ENCODE data around the gene NID2. TPM values are rescaled to one million over a fixed set of nuclear protein-coding genes. Genes with fewer than 3 reads are reported as not detected.

The NID2 gene
- total RNA-seq, 1 experiment from 2014 or later = 3.1 TPM

- Histone ChIP-seq H3K9me2 (replicated peaks; ENCODE audit: low read length) (no peaks in the 10 kb centered on the region), H3K79me2 (ENCODE audit: low read length) (no peaks in the 10 kb centered on the region), H3K4me1 (ENCODE audit: insufficient read depth, low read length) (no peaks in the 10 kb centered on the region), H4K20me1 (ENCODE audit: low read length) (no peaks in the 10 kb centered on the region), H3K9ac (ENCODE audit: low read length) (no peak overlapping the region), H3K4me3 (ENCODE audit: low read length) (no peak overlapping the region), H3K27me3 (ENCODE audit: low read length) (no peaks in the 10 kb centered on the region), H3K4me2 (ENCODE audit: low read length) (no peak overlapping the region), H3K27ac (ENCODE audit: low read length) (no peak overlapping the region), H3K9me3 (ENCODE audit: low read length) (no peaks in the 10 kb centered on the region), H2AFZ (ENCODE audit: low read length) (no peak overlapping the region), H3F3A (ENCODE audit: low read length, unreplicated experiment) (no peaks in the 10 kb centered on the region), H3K36me3 (ENCODE audit: low read depth, low read length) (no peaks in the 10 kb centered on the region)
- TF ChIP-seq CTCF (conservative IDR thresholded peaks at IDR 0.05; ENCODE audit: low read depth, low read length) (no peak), EZH2phosphoT487 (IDR thresholded peaks at IDR 0.05; ENCODE audit: borderline replicate concordance, low read length) (no peak), EZH2 (IDR thresholded peaks at IDR 0.05; ENCODE audit: low read length, unreplicated experiment) (no peak)
- no peak for DNase-seq
- ATAC-seq = no peak
- BruUV-seq (replicated peaks) = no TSS peak
- intact Hi-C loops (cut with micrococcal nuclease) = no loop called here
- CTCF ChIA-PET = no interaction called here
- POLR2A ChIA-PET (ENCODE audit: unreplicated experiment) = no interaction called here
These were observed 5.8 kb downstream of the NID2 start for GRCh38 chr14:52063052-52063462.

DNA sequence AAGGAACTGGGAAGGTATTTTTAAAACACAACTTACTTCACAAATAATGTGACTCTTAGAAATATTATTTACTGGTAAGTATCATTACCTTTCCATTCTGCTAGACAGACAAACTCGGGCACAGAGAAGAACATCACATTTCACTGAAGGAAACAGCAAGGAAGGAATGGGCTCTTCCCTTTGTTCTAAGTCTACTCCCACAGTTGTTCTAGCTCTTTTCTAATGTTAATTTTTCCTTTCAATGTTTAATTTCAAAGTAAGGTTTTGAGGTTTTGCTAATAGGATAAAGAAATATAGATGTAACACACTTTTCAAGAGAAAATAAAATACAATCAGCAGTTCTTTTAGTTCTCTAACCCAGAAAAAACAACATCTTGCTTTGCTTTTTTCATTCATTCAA, 7.0 kb downstream of the NID2 start:
- no peak overlapping the region for H3K9ac ChIP-seq (ENCODE audit: low read length)
- H3K36me3 ChIP-seq (ENCODE audit: low read depth, low read length) = no peaks in the 10 kb centered on the region
- no peak for TF ChIP-seq CTCF (conservative IDR thresholded peaks at IDR 0.05; ENCODE audit: low read depth, low read length)
- TF ChIP-seq EZH2phosphoT487 (IDR thresholded peaks at IDR 0.05; ENCODE audit: borderline replicate concordance, low read length) = no peak
- no peak for TF ChIP-seq EZH2 (IDR thresholded peaks at IDR 0.05; ENCODE audit: low read length, unreplicated experiment)
- no peak overlapping the region for H3K4me3 ChIP-seq (ENCODE audit: low read length)
- intact Hi-C loops (cut with micrococcal nuclease) = no loop called here
- H2AFZ ChIP-seq (ENCODE audit: low read length) = no peak overlapping the region
- DNase-seq = no peak
- ATAC-seq = no peak
- H4K20me1 ChIP-seq (ENCODE audit: low read length) = no peaks in the 10 kb centered on the region
- ChIA-PET POLR2A (ENCODE audit: unreplicated experiment) (no interaction called here), CTCF (no interaction called here)
- H3K9me2 ChIP-seq (replicated peaks; ENCODE audit: low read length) = no peaks in the 10 kb centered on the region
- no peak overlapping the region for H3K4me2 ChIP-seq (ENCODE audit: low read length)
- H3K9me3 ChIP-seq (ENCODE audit: low read length) = no peaks in the 10 kb centered on the region
- BruUV-seq (replicated peaks) = no TSS peak
- H3K79me2 ChIP-seq (ENCODE audit: low read length) = no peaks in the 10 kb centered on the region
- H3K4me1 ChIP-seq (ENCODE audit: insufficient read depth, low read length) = no peaks in the 10 kb centered on the region
- no peaks in the 10 kb centered on the region for H3K27me3 ChIP-seq (ENCODE audit: low read length)
- no peaks in the 10 kb centered on the region for H3F3A ChIP-seq (ENCODE audit: low read length, unreplicated experiment)
- H3K27ac ChIP-seq (ENCODE audit: low read length) = no peak overlapping the region

GRCh38 chr14:52061390-52061789, 7.5 kb downstream of the NID2 start:
- ChIA-PET POLR2A (ENCODE audit: unreplicated experiment) (no interaction called here), CTCF (no interaction called here)
- no TSS peak for BruUV-seq (replicated peaks)
- H3K79me2 ChIP-seq (ENCODE audit: low read length) = no peaks in the 10 kb centered on the region
- no peaks in the 10 kb centered on the region for H4K20me1 ChIP-seq (ENCODE audit: low read length)
- no peaks in the 10 kb centered on the region for H3K27me3 ChIP-seq (ENCODE audit: low read length)
- H3K36me3 ChIP-seq (ENCODE audit: low read depth, low read length) = no peaks in the 10 kb centered on the region
- no peak overlapping the region for H3K9ac ChIP-seq (ENCODE audit: low read length)
- no peak overlapping the region for H3K4me2 ChIP-seq (ENCODE audit: low read length)
- H2AFZ ChIP-seq (ENCODE audit: low read length) = no peak overlapping the region
- no peaks in the 10 kb centered on the region for H3K9me3 ChIP-seq (ENCODE audit: low read length)
- no peak for ATAC-seq
- H3K9me2 ChIP-seq (replicated peaks; ENCODE audit: low read length) = no peaks in the 10 kb centered on the region
- DNase-seq = no peak
- TF ChIP-seq EZH2phosphoT487 (IDR thresholded peaks at IDR 0.05; ENCODE audit: borderline replicate concordance, low read length) (no peak), CTCF (conservative IDR thresholded peaks at IDR 0.05; ENCODE audit: low read depth, low read length) (no peak), EZH2 (IDR thresholded peaks at IDR 0.05; ENCODE audit: low read length, unreplicated experiment) (no peak)
- H3K4me1 ChIP-seq (ENCODE audit: insufficient read depth, low read length) = no peaks in the 10 kb centered on the region
- H3F3A ChIP-seq (ENCODE audit: low read length, unreplicated experiment) = no peaks in the 10 kb centered on the region
- H3K27ac ChIP-seq (ENCODE audit: low read length) = no peak overlapping the region
- intact Hi-C loops (cut with micrococcal nuclease) = no loop called here
- H3K4me3 ChIP-seq (ENCODE audit: low read length) = no peak overlapping the region

All from PC-3 (cell line).